Cortex of kidney (tissue), 1 donor: Measurements from ENCODE around the gene AZGP1.
"Not testable (repeated sequence)": the region's sequence is repeated elsewhere in the genome, so short reads cannot be mapped to it uniquely, and the experiment has no call there.

Experiments used
- DNase-seq: peaks from one replicate; lab custom pipeline; 2025; lab: John Stamatoyannopoulos, UW

Gene AZGP1

DNA sequence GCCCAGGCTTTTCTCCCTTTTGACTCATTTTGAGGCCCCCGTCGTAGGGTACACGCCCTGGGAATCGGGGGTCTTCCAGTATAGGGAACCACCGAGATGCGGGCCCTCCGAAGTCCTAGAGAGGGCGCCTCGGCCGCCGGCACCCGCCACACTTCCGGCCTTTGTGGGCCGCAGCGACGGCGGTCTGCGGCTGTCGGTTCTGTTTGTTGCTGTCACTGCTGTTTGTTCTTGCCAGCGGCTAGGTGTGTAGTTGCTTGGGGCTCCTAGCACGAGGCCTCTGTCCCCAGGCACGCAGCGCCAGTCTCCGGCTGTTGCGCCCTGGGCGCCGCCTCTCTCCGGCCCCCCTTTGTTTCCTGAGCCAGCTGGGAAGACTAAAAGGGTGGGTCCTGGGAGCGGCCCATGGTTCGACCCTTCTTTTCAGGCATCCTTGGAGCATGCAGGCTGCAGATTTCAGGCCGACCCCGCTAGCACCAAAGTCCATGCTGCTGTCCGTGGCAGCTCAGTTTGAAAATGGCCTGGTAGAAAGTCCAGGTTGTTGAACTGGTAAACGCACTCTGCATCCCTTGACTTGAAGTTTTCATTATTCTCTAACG is 21.8 kb upstream of the AZGP1 start:
- no peak for DNase-seq

GRCh38 chr7:99996755-99997544 is 21.1 kb upstream of the AZGP1 start:
- no peak for DNase-seq

DNA sequence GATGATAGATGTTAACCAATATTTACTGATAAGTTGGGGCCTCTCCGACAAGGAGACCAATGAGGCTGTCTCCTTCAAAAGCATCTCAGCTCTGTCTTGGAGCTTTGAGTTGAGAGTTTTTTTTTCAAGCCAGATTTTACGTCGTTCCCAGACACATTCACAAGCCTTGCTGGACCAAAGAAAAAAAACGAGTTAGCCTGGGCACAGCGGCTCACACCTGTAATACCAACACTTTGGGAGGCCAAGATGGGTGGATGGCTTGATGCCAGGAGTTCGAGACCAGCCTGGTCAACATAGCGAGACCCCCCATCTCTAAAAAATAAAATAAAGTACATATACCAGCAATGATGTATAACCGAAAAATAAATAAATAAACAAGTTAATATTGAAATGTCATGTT is 19.0 kb upstream of the AZGP1 start:
- no peak for DNase-seq

DNA sequence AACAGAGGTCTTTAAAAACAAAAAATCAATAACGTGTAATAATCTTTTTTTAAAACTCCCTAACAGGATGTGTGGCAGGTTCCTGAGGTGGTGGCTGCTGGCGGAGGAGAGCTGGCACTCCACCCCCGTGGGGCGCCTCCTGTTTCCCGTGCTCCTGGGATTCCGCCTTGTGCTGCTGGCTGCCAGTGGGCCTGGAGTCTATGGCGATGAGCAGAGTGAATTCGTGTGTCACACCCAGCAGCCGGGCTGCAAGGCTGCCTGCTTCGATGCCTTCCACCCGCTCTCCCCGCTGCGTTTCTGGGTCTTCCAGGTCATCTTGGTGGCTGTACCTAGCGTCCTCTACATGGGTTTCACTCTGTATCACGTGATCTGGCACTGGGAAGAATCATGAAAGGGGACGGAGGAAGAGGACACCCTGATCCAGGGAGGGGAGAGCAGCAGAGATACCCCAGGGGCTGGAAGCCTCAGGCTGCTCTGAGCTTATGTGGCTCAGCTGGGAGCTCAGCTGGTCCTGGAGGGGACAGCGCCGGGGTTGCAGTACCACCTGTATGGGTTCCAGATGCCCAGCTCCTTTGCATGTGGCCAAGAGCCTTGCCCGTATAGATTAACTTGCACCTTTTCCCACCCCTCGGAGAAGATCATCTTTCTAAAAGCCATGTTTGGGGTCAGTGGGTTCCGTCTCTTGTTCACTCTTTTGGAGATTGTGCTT is 16.7 kb upstream of the AZGP1 start:
- no peak for DNase-seq

DNA sequence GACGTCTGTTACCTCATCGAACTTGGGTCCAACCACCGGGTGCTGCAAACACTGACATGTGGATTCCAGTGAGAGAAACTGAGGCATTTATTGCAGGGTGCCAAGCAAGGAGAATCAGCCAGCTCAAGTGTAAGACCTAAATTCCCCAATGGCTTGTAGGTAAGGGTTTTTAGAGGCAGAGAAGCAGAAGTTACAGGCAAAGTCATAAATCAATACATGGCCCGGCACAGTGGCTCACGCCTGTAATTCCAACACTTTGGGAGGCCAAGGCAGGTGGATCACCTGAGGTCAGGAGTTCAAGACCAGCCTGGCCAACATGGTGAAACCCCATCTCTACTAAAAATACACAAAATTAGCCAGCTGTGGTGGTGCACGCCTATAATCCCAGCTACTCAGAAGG is 15.7 kb upstream of the AZGP1 start:
- not testable (repeated sequence) for DNase-seq

GRCh38 chr7:99990460-99990852 is 14.6 kb upstream of the AZGP1 start:
- DNase-seq = no peak

DNA sequence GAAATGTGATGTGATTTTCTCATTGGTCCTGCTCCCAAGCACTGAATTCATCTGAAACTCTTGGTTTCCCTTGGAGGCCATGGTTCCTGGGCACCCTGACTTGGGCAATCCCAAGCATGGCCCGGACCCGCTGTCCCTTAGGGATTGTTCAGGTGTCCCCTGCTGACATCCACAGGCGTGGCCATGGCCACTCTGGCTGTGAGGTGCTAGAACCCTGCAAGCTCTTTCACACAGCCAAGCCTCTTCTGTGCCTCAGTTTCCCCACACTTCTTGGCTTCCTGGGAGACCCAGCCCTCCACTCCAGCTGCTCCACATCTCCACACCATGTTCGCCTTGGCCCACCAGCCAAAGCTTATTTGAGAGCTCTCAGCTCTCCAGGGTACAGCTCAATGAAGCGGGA is 12.0 kb upstream of the AZGP1 start:
- no peak for DNase-seq

GRCh38 chr7:99987306-99987705 is 11.5 kb upstream of the AZGP1 start:
- not testable (repeated sequence) for DNase-seq

- DNase-seq = no peak
These were observed 8.8 kb upstream of the AZGP1 start for GRCh38 chr7:99984593-99984992.

DNA sequence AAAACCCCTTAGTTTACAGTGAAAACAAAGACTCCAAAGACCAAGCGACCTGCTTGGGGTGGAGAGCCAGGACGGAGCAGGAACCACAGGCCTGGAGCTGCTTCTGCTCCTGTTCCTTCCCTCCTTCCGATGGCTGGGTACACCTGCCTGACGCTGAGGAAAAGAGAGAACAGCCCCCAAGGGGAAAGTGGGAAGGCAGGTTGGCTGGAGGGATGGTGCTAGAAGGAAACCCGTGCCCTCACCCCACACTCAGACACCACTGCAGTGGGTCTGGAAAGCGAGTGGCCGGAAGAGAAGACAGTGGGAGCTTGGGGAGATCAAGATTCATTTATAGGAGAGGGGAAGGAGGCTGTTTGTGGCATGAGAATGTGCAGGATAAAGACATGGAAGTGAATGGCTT is 5.2 kb upstream of the AZGP1 start:
- DNase-seq = not testable (repeated sequence)

DNA sequence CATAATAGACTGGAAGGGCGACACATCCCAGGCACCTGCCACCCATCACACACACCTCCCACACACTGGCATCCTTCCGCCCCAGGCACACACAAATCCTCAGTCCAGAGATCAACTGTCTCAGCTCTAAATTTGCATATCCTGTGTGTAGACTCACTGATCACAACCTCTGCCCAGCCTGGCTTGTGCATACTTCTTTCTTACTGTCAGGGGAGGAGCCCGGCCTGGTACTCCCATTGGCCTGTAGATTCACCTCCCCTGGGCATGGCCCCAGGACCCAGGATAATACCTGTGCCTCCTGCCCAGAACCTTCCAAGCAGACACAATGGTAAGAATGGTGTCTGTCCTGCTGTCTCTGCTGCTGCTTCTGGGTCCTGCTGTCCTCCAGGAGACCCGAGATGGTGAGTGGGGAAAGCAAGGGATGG is 4.6 kb upstream of the AZGP1 start:
- DNase-seq = not testable (repeated sequence)

- DNase-seq = not testable (repeated sequence)
These were observed 4.0 kb upstream of the AZGP1 start for GRCh38 chr7:99979814-99980225.

GRCh38 chr7:99976626-99977025 is 795 bp upstream of the AZGP1 start:
- no peak for DNase-seq

GRCh38 chr7:99974681-99975080 is 1.1 kb downstream of the AZGP1 start:
- DNase-seq = no peak

- not testable (repeated sequence) for DNase-seq
These were observed 2.0 kb downstream of the AZGP1 start for GRCh38 chr7:99973817-99974216.

DNA sequence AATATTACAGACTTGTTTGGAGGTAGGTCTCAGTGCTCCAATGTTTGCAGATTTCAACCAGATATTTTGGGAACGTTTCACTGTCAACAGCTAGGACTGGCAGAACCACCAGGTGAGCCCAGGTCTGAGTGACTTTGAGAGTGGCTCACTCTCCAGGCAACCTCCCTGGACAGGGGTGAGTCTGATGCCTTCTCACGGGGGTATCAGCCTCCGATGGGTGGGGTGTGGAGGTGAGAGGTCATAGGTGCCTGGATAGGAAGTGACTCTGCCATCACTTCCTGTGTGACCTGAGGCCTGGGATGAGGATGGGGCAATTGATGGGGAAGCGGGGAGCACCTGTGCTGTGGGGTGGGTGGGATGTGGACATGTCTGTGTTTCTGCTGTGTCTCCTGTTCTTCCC is 4.6 kb downstream of the AZGP1 start:
- no peak for DNase-seq

DNA sequence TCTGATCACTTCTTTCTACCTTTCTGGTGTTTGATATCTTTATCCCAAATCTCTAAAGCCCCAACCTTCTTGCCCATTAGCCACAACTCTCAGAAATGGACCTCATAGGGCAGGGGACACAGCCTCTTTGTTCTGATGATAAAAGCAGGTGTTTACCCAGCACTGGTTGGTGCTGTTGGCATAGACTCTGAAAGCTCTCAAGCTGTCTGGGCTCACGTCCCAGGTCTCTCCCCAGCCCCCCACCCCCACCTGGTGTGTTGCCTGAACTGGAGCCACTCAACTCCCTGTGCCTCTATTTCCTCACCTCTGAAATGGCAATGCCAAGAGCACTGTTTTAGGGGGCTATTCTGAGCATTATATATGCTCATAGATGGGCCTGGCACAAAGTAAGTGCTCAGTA is 6.0 kb downstream of the AZGP1 start:
- DNase-seq = not testable (repeated sequence)

DNA sequence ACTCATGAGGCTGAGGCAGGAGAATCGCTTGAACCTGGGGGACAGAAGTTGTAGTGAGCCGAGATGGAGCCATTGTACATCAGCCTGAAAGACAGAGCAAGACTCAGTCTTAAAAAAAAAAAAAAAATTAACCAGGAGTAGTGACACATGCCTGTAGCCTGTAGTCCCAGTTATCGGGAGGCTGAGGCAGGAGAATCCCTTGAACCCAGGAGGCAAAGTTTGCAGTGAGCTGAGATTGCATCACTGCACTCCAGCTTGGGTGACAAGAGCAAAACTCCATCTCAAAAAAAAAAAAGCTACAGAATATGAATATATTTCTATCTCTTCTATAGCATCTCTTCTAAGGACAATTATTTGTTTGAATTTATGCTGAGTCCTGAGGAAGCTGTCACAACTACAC is 6.5 kb downstream of the AZGP1 start:
- no peak for DNase-seq

GRCh38 chr7:99958564-99959227 is 17.1 kb downstream of the AZGP1 start:
- no peak for DNase-seq

- no peak for DNase-seq
These were observed 20.6 kb downstream of the AZGP1 start for GRCh38 chr7:99955247-99955646.

- DNase-seq = not testable (repeated sequence)
These were observed 21.2 kb downstream of the AZGP1 start for GRCh38 chr7:99954643-99955042.

- no peak for DNase-seq
These were observed 22.2 kb downstream of the AZGP1 start for GRCh38 chr7:99953649-99954048.
